ENCODE data around the gene AADAC.
"Not testable (repeated sequence)": the region's sequence is repeated elsewhere in the genome, so short reads cannot be mapped to it uniquely, and the experiment has no call there.

AADAC gene

GRCh38 chr3:151835751-151836525 lies 22.0 kb downstream of the AADAC start:
- H3K4me3 ChIP-seq (ENCODE audit: low read length), result no peak overlapping the region
- WGBS, result 86% methylated on average over 5 of the region's 5 CpGs

GRCh38 chr3:151837057-151837456 lies 23.1 kb downstream of the AADAC start:
- H3K4me3 ChIP-seq (ENCODE audit: low read length), result no peak overlapping the region
- H3K4me1 ChIP-seq (ENCODE audit: insufficient read depth, low read length), result peaks cover 19% of the 10 kb centered on the region
- no peaks in the 10 kb centered on the region for H3K9me3 ChIP-seq (ENCODE audit: insufficient read depth, low read depth, low read length)
- H3K27me3 ChIP-seq (ENCODE audit: insufficient read depth, low read length), result no peaks in the 10 kb centered on the region
- H3K9ac ChIP-seq (ENCODE audit: low read depth, low read length), result no peak overlapping the region
- peak overlapping the region; percentile 37; the same call in 1 of the 2 replicates for H3K27ac ChIP-seq (ENCODE audit: low read depth, low read length)
- WGBS, result 47% methylated on average over 4 of the region's 4 CpGs
- no peaks in the 10 kb centered on the region for H3K36me3 ChIP-seq (ENCODE audit: insufficient read depth, low read length)

More at GRCh38 chr3:151835751-151836525, 22.0 kb downstream of the AADAC start:
- Histone ChIP-seq H3K9me3 (ENCODE audit: insufficient read depth, low read depth, low read length) (no peaks in the 10 kb centered on the region), H3K27ac (ENCODE audit: low read depth, low read length) (0 out of 2 replicates have a peak overlapping the region, but pooled peaks have one; percentile 2), H3K4me1 (ENCODE audit: insufficient read depth, low read length) (peaks cover 19% of the 10 kb centered on the region), H3K36me3 (ENCODE audit: insufficient read depth, low read length) (no peaks in the 10 kb centered on the region), H3K27me3 (ENCODE audit: insufficient read depth, low read length) (no peaks in the 10 kb centered on the region), H3K9ac (ENCODE audit: low read depth, low read length) (no peak overlapping the region)

- Histone ChIP-seq H3K4me3 (ENCODE audit: low read length) (no peak overlapping the region), H3K27ac (ENCODE audit: low read depth, low read length) (no peak overlapping the region), H3K4me1 (ENCODE audit: insufficient read depth, low read length) (peaks cover 22% of the 10 kb centered on the region), H3K36me3 (ENCODE audit: insufficient read depth, low read length) (no peaks in the 10 kb centered on the region), H3K27me3 (ENCODE audit: insufficient read depth, low read length) (no peaks in the 10 kb centered on the region), H3K9me3 (ENCODE audit: insufficient read depth, low read depth, low read length) (no peaks in the 10 kb centered on the region), H3K9ac (ENCODE audit: low read depth, low read length) (no peak overlapping the region)
- 65% methylated on average over 17 of the region's 19 CpGs for WGBS
Measured at GRCh38 chr3:151838574-151839312, 24.8 kb downstream of the AADAC start.

- Histone ChIP-seq H3K9me3 (ENCODE audit: insufficient read depth, low read depth, low read length) (no peaks in the 10 kb centered on the region), H3K27ac (ENCODE audit: low read depth, low read length) (no peak overlapping the region), H3K4me1 (ENCODE audit: insufficient read depth, low read length) (peaks cover 22% of the 10 kb centered on the region), H3K4me3 (ENCODE audit: low read length) (no peak overlapping the region), H3K9ac (ENCODE audit: low read depth, low read length) (no peak overlapping the region), H3K27me3 (ENCODE audit: insufficient read depth, low read length) (no peaks in the 10 kb centered on the region), H3K36me3 (ENCODE audit: insufficient read depth, low read length) (no peaks in the 10 kb centered on the region)
- WGBS, result 81% methylated on average over 1 of the region's 1 CpG
Measured at GRCh38 chr3:151839313-151839631, 25.4 kb downstream of the AADAC start.

- Histone ChIP-seq H3K27ac (ENCODE audit: low read depth, low read length) (no peak overlapping the region), H3K9me3 (ENCODE audit: insufficient read depth, low read depth, low read length) (no peaks in the 10 kb centered on the region), H3K4me1 (ENCODE audit: insufficient read depth, low read length) (peaks cover 11% of the 10 kb centered on the region), H3K27me3 (ENCODE audit: insufficient read depth, low read length) (no peaks in the 10 kb centered on the region), H3K36me3 (ENCODE audit: insufficient read depth, low read length) (no peaks in the 10 kb centered on the region), H3K4me3 (ENCODE audit: low read length) (no peak overlapping the region), H3K9ac (ENCODE audit: low read depth, low read length) (no peak overlapping the region)
- WGBS, result 92% methylated on average over 5 of the region's 6 CpGs
Measured at GRCh38 chr3:151841801-151842200, 27.9 kb downstream of the AADAC start.

- Histone ChIP-seq H3K27me3 (ENCODE audit: insufficient read depth, low read length) (no peaks in the 10 kb centered on the region), H3K27ac (ENCODE audit: low read depth, low read length) (no peak overlapping the region), H3K4me3 (ENCODE audit: low read length) (no peak overlapping the region), H3K36me3 (ENCODE audit: insufficient read depth, low read length) (no peaks in the 10 kb centered on the region), H3K4me1 (ENCODE audit: insufficient read depth, low read length) (0 out of 2 replicates have a peak, but pooled peaks cover 2% of the 10 kb centered on the region), H3K9ac (ENCODE audit: low read depth, low read length) (no peak overlapping the region), H3K9me3 (ENCODE audit: insufficient read depth, low read depth, low read length) (no peaks in the 10 kb centered on the region)
- WGBS, result 38% methylated on average over 1 of the region's 1 CpG
Measured at GRCh38 chr3:151843275-151843674, 29.4 kb downstream of the AADAC start.

- H3K27me3 ChIP-seq (ENCODE audit: insufficient read depth, low read length), result no peaks in the 10 kb centered on the region
- H3K9ac ChIP-seq (ENCODE audit: low read depth, low read length), result no peak overlapping the region
- 94% methylated on average over 1 of the region's 3 CpGs for WGBS
- H3K4me3 ChIP-seq (ENCODE audit: low read length), result no peak overlapping the region
- H3K9me3 ChIP-seq (ENCODE audit: insufficient read depth, low read depth, low read length), result no peaks in the 10 kb centered on the region
- no peak overlapping the region for H3K27ac ChIP-seq (ENCODE audit: low read depth, low read length)
- no peaks in the 10 kb centered on the region for H3K36me3 ChIP-seq (ENCODE audit: insufficient read depth, low read length)
- 0 out of 2 replicates have a peak, but pooled peaks cover 2% of the 10 kb centered on the region for H3K4me1 ChIP-seq (ENCODE audit: insufficient read depth, low read length)
Measured at GRCh38 chr3:151845306-151845905, 31.5 kb downstream of the AADAC start.

GRCh38 chr3:151850065-151850464 lies 36.1 kb downstream of the AADAC start:
- not testable (repeated sequence) for H3K9me3 ChIP-seq (ENCODE audit: insufficient read depth, low read depth, low read length); H3K9ac ChIP-seq (ENCODE audit: low read depth, low read length); H3K27ac ChIP-seq (ENCODE audit: low read depth, low read length); H3K4me1 ChIP-seq (ENCODE audit: insufficient read depth, low read length); H3K4me3 ChIP-seq (ENCODE audit: low read length); H3K27me3 ChIP-seq (ENCODE audit: insufficient read depth, low read length); H3K36me3 ChIP-seq (ENCODE audit: insufficient read depth, low read length)
- WGBS, result 86% methylated on average over 2 of the region's 2 CpGs

- Histone ChIP-seq H3K9me3 (ENCODE audit: insufficient read depth, low read depth, low read length) (no peaks in the 10 kb centered on the region), H3K36me3 (ENCODE audit: insufficient read depth, low read length) (no peaks in the 10 kb centered on the region), H3K9ac (ENCODE audit: low read depth, low read length) (no peak overlapping the region), H3K27ac (ENCODE audit: low read depth, low read length) (no peak overlapping the region), H3K27me3 (ENCODE audit: insufficient read depth, low read length) (no peaks in the 10 kb centered on the region), H3K4me1 (ENCODE audit: insufficient read depth, low read length) (no peaks in the 10 kb centered on the region), H3K4me3 (ENCODE audit: low read length) (no peak overlapping the region)
- WGBS, result 87% methylated on average over 11 of the region's 11 CpGs
Measured at GRCh38 chr3:151852074-151852811, 38.3 kb downstream of the AADAC start.

- no peaks in the 10 kb centered on the region for H3K36me3 ChIP-seq (ENCODE audit: insufficient read depth, low read length)
- 97% methylated on average over 3 of the region's 3 CpGs for WGBS
Measured at GRCh38 chr3:151856118-151856517, 42.2 kb downstream of the AADAC start.

GRCh38 chr3:151856641-151857040 lies 42.7 kb downstream of the AADAC start:
- Histone ChIP-seq H3K9ac (ENCODE audit: low read depth, low read length) (no peak overlapping the region), H3K27me3 (ENCODE audit: insufficient read depth, low read length) (no peaks in the 10 kb centered on the region), H3K4me1 (ENCODE audit: insufficient read depth, low read length) (no peaks in the 10 kb centered on the region), H3K36me3 (ENCODE audit: insufficient read depth, low read length) (no peaks in the 10 kb centered on the region), H3K9me3 (ENCODE audit: insufficient read depth, low read depth, low read length) (no peaks in the 10 kb centered on the region), H3K4me3 (ENCODE audit: low read length) (no peak overlapping the region), H3K27ac (ENCODE audit: low read depth, low read length) (no peak overlapping the region)
- WGBS, result 86% methylated on average over 2 of the region's 2 CpGs

More at GRCh38 chr3:151856118-151856517, 42.2 kb downstream of the AADAC start:
- no peak overlapping the region for H3K9ac ChIP-seq (ENCODE audit: low read depth, low read length)
- H3K4me1 ChIP-seq (ENCODE audit: insufficient read depth, low read length), result no peaks in the 10 kb centered on the region
- H3K4me3 ChIP-seq (ENCODE audit: low read length), result no peak overlapping the region
- no peaks in the 10 kb centered on the region for H3K27me3 ChIP-seq (ENCODE audit: insufficient read depth, low read length)
- no peak overlapping the region for H3K27ac ChIP-seq (ENCODE audit: low read depth, low read length)
- H3K9me3 ChIP-seq (ENCODE audit: insufficient read depth, low read depth, low read length), result no peaks in the 10 kb centered on the region
